Measurements from ENCODE around the gene DCDC2C.
"Not testable (repeated sequence)": the region's sequence is repeated elsewhere in the genome, so short reads cannot be mapped to it uniquely, and the experiment has no call there.

Gene DCDC2C

GRCh38 chr2:3771576-3771975 is 68.2 kb downstream of the DCDC2C start:
- DNase-seq (ENCODE audit: low read depth, low spot score), result no peak

- no peak for DNase-seq (ENCODE audit: low read depth, low spot score)
These were observed 71.0 kb downstream of the DCDC2C start for GRCh38 chr2:3774336-3774735.

- DNase-seq (ENCODE audit: low read depth, low spot score), result no peak
These were observed 72.9 kb downstream of the DCDC2C start for GRCh38 chr2:3776311-3776710.

- no peak for DNase-seq (ENCODE audit: low read depth, low spot score)
These were observed 74.6 kb downstream of the DCDC2C start for GRCh38 chr2:3777966-3778365.

GRCh38 chr2:3778851-3779495 is 75.6 kb downstream of the DCDC2C start:
- DNase-seq (ENCODE audit: low read depth, low spot score), result no peak

GRCh38 chr2:3779496-3780049 is 76.2 kb downstream of the DCDC2C start:
- DNase-seq (ENCODE audit: low read depth, low spot score), result no peak

- DNase-seq (ENCODE audit: low read depth, low spot score), result peak; percentile 15
These were observed 77.4 kb downstream of the DCDC2C start for GRCh38 chr2:3780477-3781402.

- no peak for DNase-seq (ENCODE audit: low read depth, low spot score)
These were observed 81.4 kb downstream of the DCDC2C start for GRCh38 chr2:3784731-3785130.

- DNase-seq (ENCODE audit: low read depth, low spot score), result no peak
These were observed 82.0 kb downstream of the DCDC2C start for GRCh38 chr2:3785220-3785889.

GRCh38 chr2:3785890-3786273 is 82.5 kb downstream of the DCDC2C start:
- no peak for DNase-seq (ENCODE audit: low read depth, low spot score)

- DNase-seq (ENCODE audit: low read depth, low spot score), result no peak
These were observed 84.4 kb downstream of the DCDC2C start for GRCh38 chr2:3787768-3788167.

GRCh38 chr2:3789256-3789655 is 85.9 kb downstream of the DCDC2C start:
- DNase-seq (ENCODE audit: low read depth, low spot score), result no peak

- DNase-seq (ENCODE audit: low read depth, low spot score), result no peak
These were observed 89.9 kb downstream of the DCDC2C start for GRCh38 chr2:3793249-3793648.

GRCh38 chr2:3801506-3801905 is 98.1 kb downstream of the DCDC2C start:
- no peak for DNase-seq (ENCODE audit: low read depth, low spot score)

- DNase-seq (ENCODE audit: low read depth, low spot score), result no peak
These were observed 102.0 kb downstream of the DCDC2C start for GRCh38 chr2:3805201-3805939.

GRCh38 chr2:3806168-3806567 is 102.8 kb downstream of the DCDC2C start:
- DNase-seq (ENCODE audit: low read depth, low spot score), result no peak

- no peak for DNase-seq (ENCODE audit: low read depth, low spot score)
These were observed 103.4 kb downstream of the DCDC2C start for GRCh38 chr2:3806730-3807129.

GRCh38 chr2:3807853-3808252 is 104.5 kb downstream of the DCDC2C start:
- DNase-seq (ENCODE audit: low read depth, low spot score), result no peak

GRCh38 chr2:3814706-3815245 is 111.4 kb downstream of the DCDC2C start:
- no peak for DNase-seq (ENCODE audit: low read depth, low spot score)

GRCh38 chr2:3817144-3817543 is 113.8 kb downstream of the DCDC2C start:
- not testable (repeated sequence) for DNase-seq (ENCODE audit: low read depth, low spot score)

- DNase-seq (ENCODE audit: low read depth, low spot score), result no peak
These were observed 120.4 kb downstream of the DCDC2C start for GRCh38 chr2:3823748-3824147.

Data from iPS DF 19.7 (cell line).